Liver (tissue), 9 donors: ENCODE measurements around the gene CLEC16A. TPM values are rescaled to one million over a fixed set of nuclear protein-coding genes. Genes with fewer than 3 reads are reported as not detected.

ENCODE experiments used
- DNase-seq: peaks from one replicate; pipeline ENCODE4 v3.0.0-alpha.2; 2017; ENCODE audit warnings: low spot score
- H3K27ac ChIP-seq, 2 donors: one replicate each; pipeline ENCODE4 v1.7.0; 2013; ENCODE audit warnings: inconsistent platforms in 2 of 2, low read length in 2 of 2, control low read depth in 1 of 2, low read depth in 1 of 2, mild to moderate bottlenecking in 1 of 2
- H3K27me3 ChIP-seq, 4 donors: one replicate each; pipeline versions ENCODE4 v1.6.1 to v1.7.0; 2013; ENCODE audit warnings: low read length in 3 of 4, inconsistent platforms in 1 of 4, mild to moderate bottlenecking in 1 of 4, moderate library complexity in 1 of 4; ENCODE audit not compliant: control insufficient read depth in 4 of 4, insufficient read depth in 4 of 4
- H3K36me3 ChIP-seq, 4 donors: one replicate each; pipeline versions ENCODE4 v1.6.1 to v1.7.0; 2013; ENCODE audit warnings: low read length in 3 of 4, mild to moderate bottlenecking in 3 of 4, low read depth in 1 of 4, moderate library complexity in 1 of 4; ENCODE audit not compliant: control insufficient read depth in 4 of 4, insufficient read depth in 3 of 4
- H3K4me1 ChIP-seq, 4 donors: one replicate each; pipeline versions ENCODE4 v1.6.1 to v1.7.0; 2013; ENCODE audit warnings: low read length in 3 of 4, mild to moderate bottlenecking in 3 of 4, moderate library complexity in 1 of 4; ENCODE audit not compliant: control insufficient read depth in 4 of 4, insufficient read depth in 4 of 4
- H3K4me3 ChIP-seq, 3 donors: one replicate each; pipeline versions ENCODE4 v1.6.1 to v1.7.0; 2013; ENCODE audit warnings: low read length in 3 of 3, control low read depth in 1 of 3, low read depth in 1 of 3, mild to moderate bottlenecking in 1 of 3
- H3K9ac ChIP-seq, 2 donors: one replicate each; pipeline ENCODE4 v1.7.0; 2013; ENCODE audit warnings: low read length in 2 of 2, mild to moderate bottlenecking in 2 of 2, moderate library complexity in 2 of 2, control low read depth in 1 of 2, low read depth in 1 of 2
- H3K9me3 ChIP-seq, 4 donors: one replicate each; pipeline versions ENCODE4 v1.6.1 to v1.7.0; 2013; ENCODE audit warnings: low read length in 3 of 4; ENCODE audit not compliant: control insufficient read depth in 4 of 4
- EGR1 ChIP-seq, 2 donors: IDR thresholded peaks; 2 replicates each; pipeline ENCODE4 v1.6.1; 2016 to 2018; ENCODE audit warnings: antibody characterized with exemption in 2 of 2, low read depth in 2 of 2
- FOXA2 ChIP-seq: IDR thresholded peaks from 2 replicates; pipeline ENCODE4 v1.6.1; 2016; ENCODE audit warnings: antibody characterized with exemption
- HNF4A ChIP-seq, 2 donors: conservative IDR thresholded peaks; 2 replicates each; pipeline ENCODE4 v1.6.1; 2016; ENCODE audit warnings: antibody characterized with exemption in 2 of 2, mild to moderate bottlenecking in 2 of 2
- HNF4G ChIP-seq: IDR thresholded peaks from 2 replicates; pipeline ENCODE4 v1.6.1; 2016; ENCODE audit warnings: antibody characterized with exemption
- JUND ChIP-seq, 2 donors: IDR thresholded peaks; 2 replicates each; pipeline ENCODE4 v1.6.1; 2016; ENCODE audit warnings: antibody characterized with exemption in 2 of 2
- NR2F2 ChIP-seq: IDR thresholded peaks from 2 replicates; pipeline ENCODE4 v1.6.1; 2016; ENCODE audit warnings: antibody characterized with exemption
- RAD21 ChIP-seq, 2 donors: IDR thresholded peaks; 2 replicates each; pipeline ENCODE4 v1.6.1; 2016; ENCODE audit warnings: antibody characterized with exemption in 2 of 2, mild to moderate bottlenecking in 2 of 2
- TAF1 ChIP-seq: conservative IDR thresholded peaks from 2 replicates; pipeline ENCODE4 v1.6.1; 2016; ENCODE audit warnings: antibody characterized with exemption, mild to moderate bottlenecking
- YY1 ChIP-seq: IDR thresholded peaks from 2 replicates; pipeline ENCODE4 v1.6.1; 2016; ENCODE audit warnings: antibody characterized with exemption, mild to moderate bottlenecking
- WGBS: extraction: QIAGEN DNeasy Blood & Tissue Kit; methylation state at CpG from one replicate; pipeline ENCODE4 v1.1.7; 2013; 5-methylcytosine and 5-hydroxymethylcytosine counted together
- polyA plus RNA-seq, 2 donors: library from polyadenylated mRNA; stranded (reverse) in 1 of 2; unstranded in 1 of 2; fragments of 200-250 nt in 1 of 2; fragments of >200 nt in 1 of 2; fragmentation: Nextera tagmentation in 1 of 2; extraction: Ambion mirVana in 1 of 2; gene quantifications; one replicate each; pipeline versions ENCODE4 v1.2.1 to v1.2.3, GENCODE V29; 2013 to 2015
- total RNA-seq, 2 donors: library from RNA; depleted of rRNA; stranded (reverse); fragments of >200 nt; gene quantifications; one replicate each; pipeline ENCODE4 v1.2.3, GENCODE V29; 2014
- TF ChIP-seq, protein P1 (sequence below): IDR thresholded peaks from 2 replicates; pipeline ENCODE4 v1.6.1; 2016; ENCODE audit warnings: antibody characterized with exemption
- TF ChIP-seq, protein P2 (sequence below): IDR thresholded peaks from 2 replicates; pipeline ENCODE4 v1.6.1; 2016; ENCODE audit warnings: antibody characterized with exemption
- TF ChIP-seq, protein P3 (sequence below): IDR thresholded peaks from 2 replicates; pipeline ENCODE4 v1.6.1; 2016; ENCODE audit warnings: antibody characterized with exemption
- TF ChIP-seq, protein P4 (sequence below): fragments of 150-350 bp; IDR thresholded peaks from 2 replicates; pipeline ENCODE4 v1.5.1; 2017; ENCODE audit warnings: improper control_type of control experiment, low read depth, low read length; ENCODE audit not compliant: missing input control
- donor health status: healthy.
- donor health status: healthy.
- donor health status: healthy.
- donor health status: healthy.
- donor health status: healthy.

The CLEC16A gene
- total and polyA plus RNA-seq, 4 donors: 9.7 to 23.0 (median 17.4) TPM

DNA sequence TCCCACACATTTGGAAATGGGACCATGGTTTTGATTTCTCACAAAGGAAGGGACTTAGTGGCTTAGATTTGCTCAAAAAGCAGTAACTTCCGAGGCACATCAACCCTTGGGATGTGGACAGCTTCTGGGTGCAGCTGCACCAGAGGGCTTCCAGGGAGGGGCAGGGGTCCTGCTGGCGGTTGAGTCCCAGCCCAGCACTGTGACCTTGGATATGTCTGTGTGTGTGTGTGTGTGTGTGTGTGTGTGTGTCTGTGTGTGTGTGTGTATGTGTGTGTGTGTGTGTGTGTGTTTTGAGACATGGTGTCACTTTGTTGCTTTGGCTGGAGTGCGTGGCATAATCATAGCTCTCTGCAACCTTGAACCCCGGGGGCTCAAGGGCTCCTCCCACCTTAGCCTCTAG is 130.8 kb downstream of the CLEC16A start:
- Histone ChIP-seq H3K9me3 (no peaks in the 10 kb centered on the region), H3K4me3 (no peak overlapping the region), H3K9ac (no peak overlapping the region), H3K27ac (no peak overlapping the region), H3K27me3 (no peaks in the 10 kb centered on the region), H3K36me3 (peaks cover 2 to 7% (median 4%) of the 10 kb centered on the region in 4 donors), H3K4me1 (peaks cover 0 to 2% (median 0%) of the 10 kb centered on the region in 4 donors)
- DNase-seq: no peak
- 92% methylated on average over 4 of the region's 4 CpGs for WGBS
- TF ChIP-seq, protein P1, sequence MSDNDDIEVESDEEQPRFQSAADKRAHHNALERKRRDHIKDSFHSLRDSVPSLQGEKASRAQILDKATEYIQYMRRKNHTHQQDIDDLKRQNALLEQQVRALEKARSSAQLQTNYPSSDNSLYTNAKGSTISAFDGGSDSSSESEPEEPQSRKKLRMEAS: no peak
- TF ChIP-seq YY1: no peak
- TF ChIP-seq, protein P2, sequence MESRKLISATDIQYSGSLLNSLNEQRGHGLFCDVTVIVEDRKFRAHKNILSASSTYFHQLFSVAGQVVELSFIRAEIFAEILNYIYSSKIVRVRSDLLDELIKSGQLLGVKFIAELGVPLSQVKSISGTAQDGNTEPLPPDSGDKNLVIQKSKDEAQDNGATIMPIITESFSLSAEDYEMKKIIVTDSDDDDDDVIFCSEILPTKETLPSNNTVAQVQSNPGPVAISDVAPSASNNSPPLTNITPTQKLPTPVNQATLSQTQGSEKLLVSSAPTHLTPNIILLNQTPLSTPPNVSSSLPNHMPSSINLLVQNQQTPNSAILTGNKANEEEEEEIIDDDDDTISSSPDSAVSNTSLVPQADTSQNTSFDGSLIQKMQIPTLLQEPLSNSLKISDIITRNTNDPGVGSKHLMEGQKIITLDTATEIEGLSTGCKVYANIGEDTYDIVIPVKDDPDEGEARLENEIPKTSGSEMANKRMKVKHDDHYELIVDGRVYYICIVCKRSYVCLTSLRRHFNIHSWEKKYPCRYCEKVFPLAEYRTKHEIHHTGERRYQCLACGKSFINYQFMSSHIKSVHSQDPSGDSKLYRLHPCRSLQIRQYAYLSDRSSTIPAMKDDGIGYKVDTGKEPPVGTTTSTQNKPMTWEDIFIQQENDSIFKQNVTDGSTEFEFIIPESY: no peak
- TF ChIP-seq NR2F2: no peak
- TF ChIP-seq FOXA2: no peak
- TF ChIP-seq EGR1 (IDR thresholded peaks at IDR 0.05; ENCODE audit: low read depth in 2 of 2): no peak
- TF ChIP-seq, protein P3, sequence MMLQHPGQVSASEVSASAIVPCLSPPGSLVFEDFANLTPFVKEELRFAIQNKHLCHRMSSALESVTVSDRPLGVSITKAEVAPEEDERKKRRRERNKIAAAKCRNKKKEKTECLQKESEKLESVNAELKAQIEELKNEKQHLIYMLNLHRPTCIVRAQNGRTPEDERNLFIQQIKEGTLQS: no peak
- TF ChIP-seq HNF4A (conservative IDR thresholded peaks at IDR 0.05): no peak
- TF ChIP-seq HNF4G: no peak
- TF ChIP-seq, protein P4, sequence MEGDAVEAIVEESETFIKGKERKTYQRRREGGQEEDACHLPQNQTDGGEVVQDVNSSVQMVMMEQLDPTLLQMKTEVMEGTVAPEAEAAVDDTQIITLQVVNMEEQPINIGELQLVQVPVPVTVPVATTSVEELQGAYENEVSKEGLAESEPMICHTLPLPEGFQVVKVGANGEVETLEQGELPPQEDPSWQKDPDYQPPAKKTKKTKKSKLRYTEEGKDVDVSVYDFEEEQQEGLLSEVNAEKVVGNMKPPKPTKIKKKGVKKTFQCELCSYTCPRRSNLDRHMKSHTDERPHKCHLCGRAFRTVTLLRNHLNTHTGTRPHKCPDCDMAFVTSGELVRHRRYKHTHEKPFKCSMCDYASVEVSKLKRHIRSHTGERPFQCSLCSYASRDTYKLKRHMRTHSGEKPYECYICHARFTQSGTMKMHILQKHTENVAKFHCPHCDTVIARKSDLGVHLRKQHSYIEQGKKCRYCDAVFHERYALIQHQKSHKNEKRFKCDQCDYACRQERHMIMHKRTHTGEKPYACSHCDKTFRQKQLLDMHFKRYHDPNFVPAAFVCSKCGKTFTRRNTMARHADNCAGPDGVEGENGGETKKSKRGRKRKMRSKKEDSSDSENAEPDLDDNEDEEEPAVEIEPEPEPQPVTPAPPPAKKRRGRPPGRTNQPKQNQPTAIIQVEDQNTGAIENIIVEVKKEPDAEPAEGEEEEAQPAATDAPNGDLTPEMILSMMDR: no peak
- TF ChIP-seq JUND (IDR thresholded peaks at IDR 0.05): no peak

DNA sequence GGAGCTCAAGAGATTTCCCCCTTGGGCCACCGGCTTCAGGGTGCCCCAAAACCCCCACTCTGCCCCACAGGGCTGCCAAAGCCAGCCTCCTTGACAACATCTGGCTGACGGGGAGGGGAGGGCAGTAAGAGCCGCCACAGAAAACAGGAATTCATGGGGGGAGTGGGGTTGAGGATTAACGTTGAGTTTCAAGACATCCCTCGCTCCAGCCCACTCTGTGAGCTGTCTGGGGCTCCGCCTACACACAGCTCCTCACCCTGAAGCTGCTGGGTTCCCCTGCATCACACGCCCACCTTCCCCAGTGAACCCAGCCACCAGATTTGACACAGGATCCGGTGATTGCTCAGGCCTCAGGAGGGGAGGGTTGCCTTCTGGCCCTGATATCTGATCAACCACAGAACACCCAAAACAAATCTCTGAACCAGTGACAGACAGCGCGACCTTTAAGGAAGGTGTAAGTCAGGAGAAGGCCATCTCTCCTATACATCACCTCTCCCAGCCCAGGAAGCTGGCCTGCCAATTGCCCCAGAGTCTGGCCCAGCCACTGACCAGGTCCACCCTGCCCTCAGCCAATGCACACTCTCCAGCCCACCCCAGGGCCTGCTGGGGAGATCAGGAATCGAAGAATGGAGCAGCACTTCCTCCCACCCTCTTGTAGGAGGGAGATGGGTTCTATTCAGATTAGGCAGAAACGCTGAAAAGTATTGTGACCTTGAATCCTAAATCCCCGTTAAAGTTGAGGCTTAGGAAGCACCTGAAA is 132.1 kb downstream of the CLEC16A start:
- no peak for DNase-seq
- Histone ChIP-seq H3K4me3 (no peak overlapping the region), H3K9ac (no peak overlapping the region), H3K9me3 (no peaks in the 10 kb centered on the region), H3K27me3 (no peaks in the 10 kb centered on the region), H3K36me3 (peaks cover 2 to 10% (median 4%) of the 10 kb centered on the region in 4 donors), H3K4me1 (peaks cover 0 to 2% (median 0%) of the 10 kb centered on the region in 4 donors), H3K27ac (no peak overlapping the region)
- no peak for TF ChIP-seq TAF1
- 89% methylated on average over 13 of the region's 13 CpGs for WGBS

DNA sequence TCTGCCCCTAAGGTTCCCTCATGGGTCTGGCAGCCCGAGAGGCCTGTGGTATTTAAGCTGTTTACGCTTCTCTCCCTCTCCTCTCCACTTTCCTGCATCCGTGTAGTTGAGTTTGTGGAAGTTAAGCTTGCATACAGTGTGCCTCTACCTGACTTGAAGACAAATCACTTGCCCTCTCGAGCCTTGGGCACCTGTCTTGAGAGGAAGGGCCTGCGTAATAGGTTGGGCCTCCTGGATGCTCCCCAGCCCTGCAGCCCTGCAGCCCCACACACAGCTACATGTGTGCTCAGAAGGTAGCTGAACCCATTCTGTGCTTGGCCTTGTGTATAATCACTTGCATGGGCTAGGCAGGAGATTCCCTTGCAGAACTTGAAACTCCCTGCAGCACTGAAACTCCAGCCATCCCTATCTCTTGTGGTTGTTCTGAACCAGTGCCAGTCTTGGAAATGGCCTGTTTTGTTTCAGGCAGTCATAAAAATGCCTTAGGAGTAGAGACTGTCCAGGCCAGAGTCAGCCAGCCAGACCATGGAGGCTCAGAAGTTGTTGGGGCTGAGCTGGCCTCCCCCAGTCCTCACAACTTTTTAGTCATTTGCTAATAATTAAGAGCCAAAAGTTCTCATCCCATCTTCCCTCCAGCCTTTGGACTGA is 134.6 kb downstream of the CLEC16A start:
- TF ChIP-seq HNF4G (no peak), RAD21 (IDR thresholded peaks at IDR 0.05) (peak in 1 of 2 donors; percentile 26), NR2F2 (peak; percentile 14)
- TF ChIP-seq, protein P4: no peak
- TF ChIP-seq, protein P2: no peak
- H3K9me3 ChIP-seq: no peaks in the 10 kb centered on the region
- peaks cover 0 to 8% (median 3%) of the 10 kb centered on the region in 4 donors for H3K36me3 ChIP-seq
- no peak for DNase-seq
- H3K27me3 ChIP-seq: no peaks in the 10 kb centered on the region
- H3K27ac ChIP-seq: no peak overlapping the region
- no peak overlapping the region for H3K9ac ChIP-seq
- no peak overlapping the region for H3K4me3 ChIP-seq
- 87% methylated on average over 5 of the region's 5 CpGs for WGBS
- H3K4me1 ChIP-seq: peaks cover 0 to 2% (median 0%) of the 10 kb centered on the region in 4 donors
